ENCODE results near the gene ACVRL1. TPM values are rescaled to one million over a fixed set of nuclear protein-coding genes. Genes with fewer than 3 reads are reported as not detected.

The ACVRL1 gene
- total RNA-seq, 1 donor from 2014 or later, result 0.49 TPM

- Mint-ChIP-seq H3K4me1 (peaks cover 30% of the 10 kb centered on the region), H3K27me3 (ENCODE audit: low read depth) (no peaks in the 10 kb centered on the region), H3K27ac (ENCODE audit: unreplicated experiment) (no peak overlapping the region), H3K4me3 (no peak overlapping the region), H3K9me3 (no peaks in the 10 kb centered on the region), H3K36me3 (ENCODE audit: low read depth) (peaks cover 12% of the 10 kb centered on the region)
- TF ChIP-seq CTCF (conservative IDR thresholded peaks at IDR 0.05), result no peak
- no peak for DNase-seq (ENCODE audit: low read depth, low spot score)
Observed at GRCh38 chr12:51959921-51960320, 52.6 kb downstream of the ACVRL1 start.

- no peaks in the 10 kb centered on the region for H3K27me3 Mint-ChIP-seq (ENCODE audit: low read depth)
- H3K36me3 Mint-ChIP-seq (ENCODE audit: low read depth), result peaks cover 14% of the 10 kb centered on the region
- DNase-seq (ENCODE audit: low read depth, low spot score), result no peak
- no peak overlapping the region for H3K27ac Mint-ChIP-seq (ENCODE audit: unreplicated experiment)
- no peak for TF ChIP-seq CTCF (conservative IDR thresholded peaks at IDR 0.05)
- H3K4me3 Mint-ChIP-seq, result no peak overlapping the region
- peaks cover 25% of the 10 kb centered on the region for H3K4me1 Mint-ChIP-seq
- H3K9me3 Mint-ChIP-seq, result peaks cover 1% of the 10 kb centered on the region
Observed at GRCh38 chr12:51960488-51960887, 53.2 kb downstream of the ACVRL1 start.

DNA sequence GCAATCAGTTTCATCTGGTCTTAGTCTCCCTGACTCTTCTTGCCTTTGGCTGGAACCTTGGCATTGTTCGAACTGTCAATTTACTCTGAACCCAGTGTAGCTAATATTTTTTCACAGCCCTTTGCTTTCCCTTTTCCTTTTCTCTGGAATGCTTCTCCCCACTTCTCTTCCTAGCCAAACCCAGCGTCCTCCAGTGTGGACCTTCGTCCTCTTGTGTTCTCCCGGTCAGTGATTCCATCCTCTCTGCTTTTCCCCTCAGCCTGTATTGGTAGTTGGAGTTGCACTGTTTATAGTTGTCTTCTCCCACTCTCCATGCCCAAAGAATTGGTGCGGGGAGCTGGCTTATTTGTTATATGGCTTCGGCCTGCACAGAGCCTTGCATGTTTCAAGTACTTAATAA, 53.6 kb downstream of the ACVRL1 start:
- Mint-ChIP-seq H3K4me3 (no peak overlapping the region), H3K9me3 (peaks cover 5% of the 10 kb centered on the region), H3K27ac (ENCODE audit: unreplicated experiment) (no peak overlapping the region), H3K27me3 (ENCODE audit: low read depth) (no peaks in the 10 kb centered on the region), H3K4me1 (peaks cover 22% of the 10 kb centered on the region), H3K36me3 (ENCODE audit: low read depth) (peaks cover 17% of the 10 kb centered on the region)
- DNase-seq (ENCODE audit: low read depth, low spot score), result no peak
- no peak for TF ChIP-seq CTCF (conservative IDR thresholded peaks at IDR 0.05)

DNA sequence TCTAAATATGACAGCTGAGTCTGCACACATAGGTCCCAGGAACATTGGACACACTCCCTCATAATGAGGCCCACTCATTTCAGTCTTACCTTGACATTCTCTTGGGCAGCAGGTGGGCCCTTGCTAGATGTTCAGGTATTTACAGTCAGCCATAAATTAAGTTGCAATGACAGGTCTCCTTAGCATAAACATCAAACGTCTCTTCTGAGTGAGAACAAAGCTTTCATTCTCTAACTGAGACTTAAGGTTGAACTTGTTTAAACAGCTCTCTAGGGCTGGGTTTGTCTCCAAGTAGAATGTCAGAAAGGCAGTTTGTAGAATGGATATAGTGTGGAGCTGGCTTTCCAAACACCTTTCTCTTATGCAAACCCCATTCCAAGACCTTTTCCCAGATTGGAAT, 54.5 kb downstream of the ACVRL1 start:
- Mint-ChIP-seq H3K27me3 (ENCODE audit: low read depth) (no peaks in the 10 kb centered on the region), H3K9me3 (peaks cover 5% of the 10 kb centered on the region), H3K4me3 (no peak overlapping the region), H3K4me1 (peaks cover 22% of the 10 kb centered on the region), H3K36me3 (ENCODE audit: low read depth) (peaks cover 17% of the 10 kb centered on the region), H3K27ac (ENCODE audit: unreplicated experiment) (no peak overlapping the region)
- TF ChIP-seq CTCF (conservative IDR thresholded peaks at IDR 0.05), result no peak
- no peak for DNase-seq (ENCODE audit: low read depth, low spot score)

- no peak overlapping the region for H3K4me3 Mint-ChIP-seq
- no peaks in the 10 kb centered on the region for H3K27me3 Mint-ChIP-seq (ENCODE audit: low read depth)
- no peak overlapping the region for H3K27ac Mint-ChIP-seq (ENCODE audit: unreplicated experiment)
- TF ChIP-seq CTCF (conservative IDR thresholded peaks at IDR 0.05), result no peak
- H3K4me1 Mint-ChIP-seq, result peaks cover 22% of the 10 kb centered on the region
- peaks cover 5% of the 10 kb centered on the region for H3K9me3 Mint-ChIP-seq
- peaks cover 17% of the 10 kb centered on the region for H3K36me3 Mint-ChIP-seq (ENCODE audit: low read depth)
- DNase-seq (ENCODE audit: low read depth, low spot score), result no peak
Observed at GRCh38 chr12:51962737-51963136, 55.4 kb downstream of the ACVRL1 start.

DNA sequence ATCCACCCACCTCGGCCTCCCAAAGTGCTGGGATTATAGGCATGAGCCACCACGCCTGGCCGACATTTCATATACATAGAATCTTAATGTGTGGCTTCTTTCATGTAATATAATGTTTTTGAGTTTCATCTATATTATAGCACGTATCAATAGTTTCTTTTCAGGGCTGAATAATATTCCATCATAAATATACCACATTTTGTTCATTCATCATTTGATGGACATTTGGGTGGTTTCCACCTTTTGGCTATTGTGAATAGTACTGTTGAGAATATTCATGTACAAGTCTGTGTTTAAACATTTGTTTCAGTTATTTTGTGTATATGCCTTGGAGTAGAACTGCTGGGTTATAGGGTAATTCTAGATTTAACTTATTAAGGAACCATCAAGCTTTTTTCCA, 56.2 kb downstream of the ACVRL1 start:
- H3K4me3 Mint-ChIP-seq, result no peak overlapping the region
- no peak for TF ChIP-seq CTCF (conservative IDR thresholded peaks at IDR 0.05)
- H3K27me3 Mint-ChIP-seq (ENCODE audit: low read depth), result no peaks in the 10 kb centered on the region
- H3K36me3 Mint-ChIP-seq (ENCODE audit: low read depth), result peaks cover 17% of the 10 kb centered on the region
- peaks cover 22% of the 10 kb centered on the region for H3K4me1 Mint-ChIP-seq
- no peak for DNase-seq (ENCODE audit: low read depth, low spot score)
- no peak overlapping the region for H3K27ac Mint-ChIP-seq (ENCODE audit: unreplicated experiment)
- H3K9me3 Mint-ChIP-seq, result peaks cover 5% of the 10 kb centered on the region

Data from neural crest cell (in vitro differentiated cells).